ENCODE results near the gene DNAJC16. TPM values are rescaled to one million over a fixed set of nuclear protein-coding genes. Genes with fewer than 3 reads are reported as not detected.

DNAJC16 gene
- total and polyA plus RNA-seq, 2 of the 13 experiments (the other 11 are each of a cell fraction or from before 2014, with no cell fraction given), result 11.4 to 15.4 TPM

DNA sequence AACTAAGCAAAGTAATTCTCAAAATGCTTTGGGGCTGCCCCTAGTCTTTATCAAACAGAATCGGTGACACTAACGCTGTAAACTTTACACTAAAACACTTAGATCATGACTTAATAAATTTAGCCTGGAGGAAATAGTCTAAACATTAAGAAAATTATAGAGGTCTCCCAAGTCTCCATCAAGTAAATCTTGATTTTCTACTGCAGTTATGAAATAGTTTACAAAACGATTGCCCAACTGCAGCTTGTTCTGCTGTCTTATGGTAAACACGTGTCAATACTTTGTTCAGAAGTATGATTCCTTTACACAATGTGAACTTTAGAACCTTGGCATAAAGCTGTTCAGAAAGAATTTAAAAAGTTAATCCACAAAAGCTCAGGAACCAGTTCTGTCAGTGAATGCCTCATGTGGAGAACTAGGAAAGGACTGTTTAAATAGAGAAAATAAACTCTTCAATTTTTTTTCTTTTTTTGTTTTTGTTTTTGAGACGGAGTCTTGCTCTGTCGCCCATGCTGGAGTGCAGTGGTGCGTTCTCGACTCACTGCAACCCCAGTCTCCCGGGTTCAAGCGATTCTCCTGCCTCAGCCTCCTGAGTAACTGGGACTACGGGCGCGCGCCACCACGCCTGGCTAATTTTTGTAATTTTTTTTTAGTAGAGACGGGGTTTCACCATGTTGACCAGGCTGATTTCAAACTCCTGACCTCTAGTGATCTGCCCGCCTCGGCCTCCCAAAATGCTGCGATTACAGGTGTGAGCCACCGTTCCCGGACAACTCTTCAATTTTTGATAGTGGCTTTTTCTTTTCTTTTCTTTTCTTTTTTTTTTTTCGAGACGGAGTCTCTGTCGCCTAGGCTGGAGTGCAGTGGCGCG lies 92.2 kb downstream of the DNAJC16 start (continued):
- TF ChIP-seq YY1 (IDR thresholded peaks at IDR 0.05; ENCODE audit: insufficient read depth, insufficient replicate concordance, low read depth, low read length) (no peak), ZSCAN20 (CRISPR knock-in tag; IDR thresholded peaks at IDR 0.05; ENCODE audit: borderline replicate concordance) (no peak), HNRNPH1 (optimal IDR thresholded peaks at IDR 0.05; ENCODE audit: low read depth, low read length) (no peak), POLR2A (IDR thresholded peaks at IDR 0.05; ENCODE audit: insufficient read depth in 1 of 2, low read depth in 2 of 2, low read length in 2 of 2) (peak in 1 of 2 experiments; percentile 65; a peak in 2 of 4 replicates), PHF5A (CRISPR knock-in tag; IDR thresholded peaks at IDR 0.05; ENCODE audit: low read depth, unreplicated experiment) (peak; percentile 73), SALL2 (CRISPR knock-in tag; IDR thresholded peaks at IDR 0.05) (no peak), ZEB1 (IDR thresholded peaks at IDR 0.05; ENCODE audit: insufficient replicate concordance, low read depth) (no peak), NFIB (CRISPR knock-in tag; IDR thresholded peaks at IDR 0.05; ENCODE audit: borderline replicate concordance) (no peak), SP2 (CRISPR knock-in tag; IDR thresholded peaks at IDR 0.05) (no peak), ZKSCAN1 (IDR thresholded peaks at IDR 0.05; ENCODE audit: low read length) (no peak)
- TF ChIP-seq, protein P1, sequence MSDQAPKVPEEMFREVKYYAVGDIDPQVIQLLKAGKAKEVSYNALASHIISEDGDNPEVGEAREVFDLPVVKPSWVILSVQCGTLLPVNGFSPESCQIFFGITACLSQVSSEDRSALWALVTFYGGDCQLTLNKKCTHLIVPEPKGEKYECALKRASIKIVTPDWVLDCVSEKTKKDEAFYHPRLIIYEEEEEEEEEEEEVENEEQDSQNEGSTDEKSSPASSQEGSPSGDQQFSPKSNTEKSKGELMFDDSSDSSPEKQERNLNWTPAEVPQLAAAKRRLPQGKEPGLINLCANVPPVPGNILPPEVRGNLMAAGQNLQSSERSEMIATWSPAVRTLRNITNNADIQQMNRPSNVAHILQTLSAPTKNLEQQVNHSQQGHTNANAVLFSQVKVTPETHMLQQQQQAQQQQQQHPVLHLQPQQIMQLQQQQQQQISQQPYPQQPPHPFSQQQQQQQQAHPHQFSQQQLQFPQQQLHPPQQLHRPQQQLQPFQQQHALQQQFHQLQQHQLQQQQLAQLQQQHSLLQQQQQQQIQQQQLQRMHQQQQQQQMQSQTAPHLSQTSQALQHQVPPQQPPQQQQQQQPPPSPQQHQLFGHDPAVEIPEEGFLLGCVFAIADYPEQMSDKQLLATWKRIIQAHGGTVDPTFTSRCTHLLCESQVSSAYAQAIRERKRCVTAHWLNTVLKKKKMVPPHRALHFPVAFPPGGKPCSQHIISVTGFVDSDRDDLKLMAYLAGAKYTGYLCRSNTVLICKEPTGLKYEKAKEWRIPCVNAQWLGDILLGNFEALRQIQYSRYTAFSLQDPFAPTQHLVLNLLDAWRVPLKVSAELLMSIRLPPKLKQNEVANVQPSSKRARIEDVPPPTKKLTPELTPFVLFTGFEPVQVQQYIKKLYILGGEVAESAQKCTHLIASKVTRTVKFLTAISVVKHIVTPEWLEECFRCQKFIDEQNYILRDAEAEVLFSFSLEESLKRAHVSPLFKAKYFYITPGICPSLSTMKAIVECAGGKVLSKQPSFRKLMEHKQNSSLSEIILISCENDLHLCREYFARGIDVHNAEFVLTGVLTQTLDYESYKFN (CRISPR knock-in tag; conservative IDR thresholded peaks at IDR 0.05), result peak; percentile 94
- TF ChIP-seq, protein P2, sequence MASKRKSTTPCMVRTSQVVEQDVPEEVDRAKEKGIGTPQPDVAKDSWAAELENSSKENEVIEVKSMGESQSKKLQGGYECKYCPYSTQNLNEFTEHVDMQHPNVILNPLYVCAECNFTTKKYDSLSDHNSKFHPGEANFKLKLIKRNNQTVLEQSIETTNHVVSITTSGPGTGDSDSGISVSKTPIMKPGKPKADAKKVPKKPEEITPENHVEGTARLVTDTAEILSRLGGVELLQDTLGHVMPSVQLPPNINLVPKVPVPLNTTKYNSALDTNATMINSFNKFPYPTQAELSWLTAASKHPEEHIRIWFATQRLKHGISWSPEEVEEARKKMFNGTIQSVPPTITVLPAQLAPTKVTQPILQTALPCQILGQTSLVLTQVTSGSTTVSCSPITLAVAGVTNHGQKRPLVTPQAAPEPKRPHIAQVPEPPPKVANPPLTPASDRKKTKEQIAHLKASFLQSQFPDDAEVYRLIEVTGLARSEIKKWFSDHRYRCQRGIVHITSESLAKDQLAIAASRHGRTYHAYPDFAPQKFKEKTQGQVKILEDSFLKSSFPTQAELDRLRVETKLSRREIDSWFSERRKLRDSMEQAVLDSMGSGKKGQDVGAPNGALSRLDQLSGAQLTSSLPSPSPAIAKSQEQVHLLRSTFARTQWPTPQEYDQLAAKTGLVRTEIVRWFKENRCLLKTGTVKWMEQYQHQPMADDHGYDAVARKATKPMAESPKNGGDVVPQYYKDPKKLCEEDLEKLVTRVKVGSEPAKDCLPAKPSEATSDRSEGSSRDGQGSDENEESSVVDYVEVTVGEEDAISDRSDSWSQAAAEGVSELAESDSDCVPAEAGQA (IDR thresholded peaks at IDR 0.05; ENCODE audit: low read depth), result no peak
- TF ChIP-seq, protein P2 (CRISPR knock-in tag; IDR thresholded peaks at IDR 0.05; ENCODE audit: borderline replicate concordance), result no peak
- TF ChIP-seq, protein P3, sequence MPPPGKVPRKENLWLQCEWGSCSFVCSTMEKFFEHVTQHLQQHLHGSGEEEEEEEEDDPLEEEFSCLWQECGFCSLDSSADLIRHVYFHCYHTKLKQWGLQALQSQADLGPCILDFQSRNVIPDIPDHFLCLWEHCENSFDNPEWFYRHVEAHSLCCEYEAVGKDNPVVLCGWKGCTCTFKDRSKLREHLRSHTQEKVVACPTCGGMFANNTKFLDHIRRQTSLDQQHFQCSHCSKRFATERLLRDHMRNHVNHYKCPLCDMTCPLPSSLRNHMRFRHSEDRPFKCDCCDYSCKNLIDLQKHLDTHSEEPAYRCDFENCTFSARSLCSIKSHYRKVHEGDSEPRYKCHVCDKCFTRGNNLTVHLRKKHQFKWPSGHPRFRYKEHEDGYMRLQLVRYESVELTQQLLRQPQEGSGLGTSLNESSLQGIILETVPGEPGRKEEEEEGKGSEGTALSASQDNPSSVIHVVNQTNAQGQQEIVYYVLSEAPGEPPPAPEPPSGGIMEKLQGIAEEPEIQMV (CRISPR knock-in tag; IDR thresholded peaks at IDR 0.05; ENCODE audit: low read depth), result no peak

Measured in HepG2 (cell line).